NT2/D1 (cell line): ENCODE results near the gene IL17C.

Experiments used
- DNase-seq: peaks from one replicate; pipeline ENCODE4 v3.0.0-alpha.2; 2011; ENCODE audit warnings: low read depth, low spot score
- H3K27me3 ChIP-seq: 2 replicates; pipeline ENCODE4 v1.6.0; 2011; ENCODE audit warnings: mild to moderate bottlenecking; ENCODE audit not compliant: insufficient read length, insufficient read depth
- H3K36me3 ChIP-seq: 2 replicates; pipeline ENCODE4 v1.6.1; 2011; ENCODE audit warnings: mild to moderate bottlenecking, low read length, mixed read lengths; ENCODE audit not compliant: insufficient read depth, insufficient read length
- H3K4me1 ChIP-seq: 2 replicates; pipeline ENCODE4 v1.5.1; 2011; ENCODE audit not compliant: insufficient read depth, insufficient read length
- H3K4me3 ChIP-seq: 2 replicates; pipeline ENCODE4 v1.5.1; 2011; ENCODE audit warnings: low read depth; ENCODE audit not compliant: insufficient read length
- H3K9ac ChIP-seq: 2 replicates; pipeline ENCODE4 v1.6.0; 2011; ENCODE audit warnings: low read depth; ENCODE audit not compliant: insufficient read length
- H3K9me3 ChIP-seq: 2 replicates; pipeline ENCODE4 v1.5.1; 2011; ENCODE audit warnings: mild to moderate bottlenecking, low read length; ENCODE audit not compliant: insufficient read depth
- SUZ12 ChIP-seq: IDR thresholded peaks from 2 replicates; pipeline ENCODE4 v1.6.1; 2011; ENCODE audit not compliant: insufficient read length, insufficient read depth; ENCODE audit errors: extremely low read depth
- YY1 ChIP-seq: IDR thresholded peaks from 2 replicates; pipeline ENCODE4 v1.6.1; 2011; ENCODE audit not compliant: insufficient read length, insufficient read depth
- ZNF274 ChIP-seq: IDR thresholded peaks from 2 replicates; pipeline ENCODE4 v1.6.1; 2011; ENCODE audit warnings: mild to moderate bottlenecking, low read depth, low read length

Gene IL17C

DNA sequence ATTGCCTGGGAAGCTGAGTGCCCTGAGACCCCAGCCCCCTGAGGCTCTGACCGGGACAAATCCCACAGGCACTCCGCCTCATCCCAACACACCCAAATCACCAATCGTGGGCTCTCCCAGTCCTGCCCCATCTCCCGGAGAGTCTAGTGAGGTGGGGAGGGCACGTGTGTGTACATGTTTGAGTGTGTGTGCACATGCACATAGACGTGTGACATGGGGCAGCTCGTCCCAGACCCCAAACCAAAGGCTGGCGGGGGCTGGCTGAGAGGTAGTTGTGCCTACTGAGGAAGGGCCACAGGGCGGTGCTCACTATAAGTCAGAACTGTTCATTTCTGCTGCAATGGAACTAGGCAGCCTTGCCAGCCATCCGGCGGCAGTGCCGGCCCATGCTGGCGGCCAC lies 39.3 kb downstream of the IL17C start:
- no peak for DNase-seq
- TF ChIP-seq YY1, result no peak
- TF ChIP-seq SUZ12, result no peak
- no peak for TF ChIP-seq ZNF274
- Histone ChIP-seq H3K9me3 (no peaks in the 10 kb centered on the region), H3K4me1 (peaks cover 23% of the 10 kb centered on the region), H3K4me3 (no peak overlapping the region), H3K9ac (no peak overlapping the region), H3K27me3 (no peaks in the 10 kb centered on the region), H3K36me3 (peaks cover 40% of the 10 kb centered on the region)

DNA sequence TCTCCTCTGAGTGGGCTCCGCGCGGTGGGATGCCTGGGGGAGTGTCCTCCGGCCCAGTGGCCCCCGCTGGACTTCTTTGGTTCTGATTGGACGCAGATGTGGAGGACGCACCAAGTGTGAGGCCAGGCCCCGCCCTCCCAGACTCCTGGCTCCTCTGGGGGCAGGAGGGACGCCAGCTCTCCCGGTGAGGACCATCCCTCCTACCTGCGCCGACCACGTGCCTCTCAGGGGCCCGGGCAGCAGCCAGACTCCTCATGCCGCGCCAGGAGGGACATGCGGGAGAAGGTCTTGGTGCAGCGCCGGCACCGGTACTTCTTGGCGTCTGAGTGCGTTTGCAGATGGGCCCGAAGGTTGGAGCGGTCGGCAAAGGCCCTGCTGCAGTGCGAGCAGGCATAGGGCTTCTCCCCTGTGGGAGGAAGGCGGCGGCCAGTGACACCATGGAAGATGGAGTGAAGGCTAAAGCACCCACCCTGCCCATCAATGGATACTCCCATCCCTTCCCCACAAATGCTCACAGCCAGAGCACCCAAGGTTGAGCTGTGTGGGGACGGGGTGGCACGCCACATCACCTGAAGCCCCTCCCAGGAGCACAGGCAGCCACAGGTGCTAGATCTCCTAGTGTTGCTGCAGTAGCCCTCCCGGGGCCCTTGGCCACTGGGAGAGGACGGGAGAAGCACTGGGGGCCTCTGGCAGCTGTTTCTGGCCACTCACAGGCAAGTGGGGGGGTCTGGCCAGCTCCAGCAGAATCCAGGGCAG lies 40.0 kb downstream of the IL17C start:
- no peak for TF ChIP-seq YY1
- TF ChIP-seq SUZ12, result no peak
- no peak for TF ChIP-seq ZNF274
- Histone ChIP-seq H3K9ac (no peak overlapping the region), H3K4me1 (peaks cover 20% of the 10 kb centered on the region), H3K36me3 (peaks cover 39% of the 10 kb centered on the region), H3K9me3 (no peaks in the 10 kb centered on the region), H3K27me3 (no peaks in the 10 kb centered on the region), H3K4me3 (no peak overlapping the region)
- no peak for DNase-seq

DNA sequence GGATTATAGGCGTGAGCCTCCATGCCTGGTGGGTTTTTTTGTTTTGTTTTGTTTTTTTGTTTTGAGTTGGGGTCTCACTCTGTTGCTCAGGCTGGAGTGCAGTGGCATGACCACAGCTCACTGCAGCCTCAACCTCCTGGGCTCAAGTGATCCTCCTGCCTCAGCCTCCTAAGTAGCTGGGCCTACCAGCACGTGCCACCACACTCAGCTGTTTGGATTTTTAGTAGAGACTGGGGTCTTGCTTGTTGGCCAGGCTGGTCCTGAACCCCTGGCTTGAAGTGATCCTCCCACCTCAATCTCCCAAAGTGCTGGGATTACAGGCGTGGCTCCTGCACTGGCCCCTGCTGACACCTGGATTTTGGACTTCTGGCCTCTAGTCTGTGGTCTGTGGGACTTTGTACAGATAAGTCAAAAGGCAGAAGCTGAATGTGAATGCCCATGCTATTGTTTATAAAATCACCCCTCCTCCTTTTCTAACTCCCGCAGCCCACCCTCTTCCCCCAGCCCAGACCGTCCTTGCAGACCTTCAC lies 42.2 kb downstream of the IL17C start:
- no peaks in the 10 kb centered on the region for H3K9me3 ChIP-seq
- H3K4me3 ChIP-seq, result no peak overlapping the region
- no peak for TF ChIP-seq SUZ12
- no peak for TF ChIP-seq YY1
- no peak for TF ChIP-seq ZNF274
- peaks cover 30% of the 10 kb centered on the region for H3K4me1 ChIP-seq
- peaks cover 10% of the 10 kb centered on the region for H3K27me3 ChIP-seq
- DNase-seq, result no peak
- peaks cover 17% of the 10 kb centered on the region for H3K36me3 ChIP-seq
- H3K9ac ChIP-seq, result no peak overlapping the region

DNA sequence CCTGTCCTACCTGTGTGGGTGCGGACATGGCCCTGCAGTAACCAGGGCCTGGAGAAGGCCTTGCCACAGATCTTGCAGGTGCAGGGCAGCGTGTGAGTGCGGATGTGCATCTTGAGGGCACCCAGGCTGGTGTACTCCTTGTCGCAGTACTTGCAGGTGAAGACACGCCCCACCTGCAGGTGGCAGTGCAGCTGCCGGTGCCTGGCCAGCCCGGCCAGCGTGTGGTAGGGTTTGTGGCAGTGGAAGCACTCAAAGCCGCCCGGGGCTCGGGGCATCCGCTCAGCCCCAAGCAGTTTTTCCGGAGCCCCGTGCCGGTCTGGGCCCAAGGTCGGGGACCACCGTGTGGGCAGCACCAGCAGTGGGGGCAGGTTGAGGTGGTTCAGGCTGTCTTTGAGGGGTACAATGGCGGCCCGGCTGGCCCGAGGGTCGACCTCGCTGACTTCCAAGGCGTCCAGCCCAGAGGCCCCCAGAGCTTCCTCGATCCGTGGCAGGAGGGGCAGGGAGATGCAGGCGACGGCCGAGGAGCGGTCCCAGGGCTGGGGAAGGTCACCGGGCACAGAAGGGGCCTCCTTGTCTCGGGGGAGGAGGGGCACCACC lies 42.8 kb downstream of the IL17C start:
- DNase-seq, result no peak
- H3K9me3 ChIP-seq, result no peaks in the 10 kb centered on the region
- H3K4me1 ChIP-seq, result peaks cover 30% of the 10 kb centered on the region
- H3K4me3 ChIP-seq, result no peak overlapping the region
- TF ChIP-seq ZNF274, result no peak
- no peak for TF ChIP-seq SUZ12
- TF ChIP-seq YY1, result no peak
- peaks cover 16% of the 10 kb centered on the region for H3K27me3 ChIP-seq
- H3K36me3 ChIP-seq, result peaks cover 12% of the 10 kb centered on the region
- peak overlapping the region; percentile 32 for H3K9ac ChIP-seq

DNA sequence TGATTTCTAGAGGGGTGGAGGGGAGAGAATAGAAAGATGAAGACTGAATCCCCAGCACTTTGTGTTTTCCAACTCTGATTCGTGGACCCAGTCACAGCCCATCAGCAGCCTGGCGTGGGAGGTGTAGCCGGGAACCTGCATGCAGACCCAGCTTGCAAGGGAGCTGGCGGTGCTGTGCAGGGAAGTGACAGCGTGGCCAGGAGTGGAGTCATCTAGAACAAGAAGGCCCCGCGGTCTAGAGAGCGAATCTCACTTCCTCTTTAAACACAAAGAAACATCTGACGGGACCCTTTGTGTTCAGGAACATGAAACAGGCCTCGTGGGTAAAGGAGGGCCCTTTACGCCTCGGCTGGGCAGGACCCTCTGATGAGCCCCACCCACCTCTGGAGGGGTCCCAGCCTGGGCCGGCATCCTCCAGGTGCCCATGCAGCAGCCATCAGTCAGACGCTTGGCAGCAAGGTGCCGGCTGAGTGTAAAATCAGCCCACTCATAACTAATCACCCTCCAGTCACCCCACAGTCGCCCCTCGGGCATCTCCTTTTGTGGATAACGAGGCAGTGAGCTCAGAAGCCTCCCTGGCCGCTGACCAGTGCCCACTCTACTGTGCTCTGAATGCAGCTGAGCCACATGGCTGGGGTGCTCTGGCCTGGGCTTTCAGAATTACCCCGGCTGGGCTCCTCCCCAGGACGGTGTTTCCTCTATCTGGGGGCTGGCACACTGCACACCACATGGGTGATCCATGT lies 43.5 kb downstream of the IL17C start:
- DNase-seq, result no peak
- H3K4me3 ChIP-seq, result no peak overlapping the region
- H3K36me3 ChIP-seq, result peaks cover 5% of the 10 kb centered on the region
- no peak for TF ChIP-seq YY1
- TF ChIP-seq SUZ12, result no peak
- no peak for TF ChIP-seq ZNF274
- H3K4me1 ChIP-seq, result peaks cover 34% of the 10 kb centered on the region
- H3K9ac ChIP-seq, result peak overlapping the region; percentile 32
- peaks cover 22% of the 10 kb centered on the region for H3K27me3 ChIP-seq
- no peaks in the 10 kb centered on the region for H3K9me3 ChIP-seq

DNA sequence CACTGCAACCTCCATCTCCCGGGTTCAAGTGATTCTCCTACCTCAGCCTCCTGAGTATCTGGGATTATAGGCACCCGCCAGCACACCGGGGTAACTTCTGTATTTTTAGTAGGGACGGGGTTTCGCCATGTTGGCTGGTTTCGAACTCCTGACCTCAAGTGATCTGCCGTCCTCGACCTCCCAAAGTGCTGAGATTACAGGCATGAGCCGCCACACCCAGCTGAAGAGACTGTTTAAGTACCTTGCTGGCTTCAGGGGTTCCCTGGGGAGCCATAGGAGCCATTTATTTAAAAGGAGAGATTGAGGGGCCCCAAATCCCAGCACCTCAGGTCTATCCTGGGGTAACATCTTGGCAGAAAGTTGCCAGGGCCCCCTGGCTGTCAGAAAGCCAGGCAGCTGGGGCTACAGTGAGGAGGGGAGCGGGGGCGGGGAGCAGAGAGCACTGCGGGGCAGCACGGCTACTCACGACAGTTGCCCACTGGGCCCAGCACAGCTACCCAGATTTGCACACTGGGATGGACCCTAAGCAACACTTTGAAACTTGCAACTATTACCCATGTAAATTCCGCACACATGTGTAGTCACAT lies 46.3 kb downstream of the IL17C start:
- H3K36me3 ChIP-seq, result no peaks in the 10 kb centered on the region
- peaks cover 50% of the 10 kb centered on the region for H3K27me3 ChIP-seq
- H3K9me3 ChIP-seq, result no peaks in the 10 kb centered on the region
- no peak for TF ChIP-seq YY1
- no peak for TF ChIP-seq SUZ12
- no peak for TF ChIP-seq ZNF274
- no peak for DNase-seq
- peak overlapping the region; percentile 79 for H3K9ac ChIP-seq
- H3K4me3 ChIP-seq, result no peak overlapping the region
- H3K4me1 ChIP-seq, result peaks cover 37% of the 10 kb centered on the region
